LoVo (cell line): ENCODE data around the gene CRADD.
"Not testable (repeated sequence)": the region's sequence is repeated elsewhere in the genome, so short reads cannot be mapped to it uniquely, and the experiment has no call there.

Source experiments
- DNase-seq: peaks from one replicate; pipeline ENCODE4 v3.0.0-alpha.2; 2016; ENCODE audit warnings: low spot score

Gene CRADD

GRCh38 chr12:93844164-93844784 lies 167.1 kb downstream of the CRADD start:
- no peak for DNase-seq

- DNase-seq, result no peak
Observed at GRCh38 chr12:93846936-93847516, 169.9 kb downstream of the CRADD start.

- DNase-seq, result no peak
Observed at GRCh38 chr12:93847517-93848474, 170.6 kb downstream of the CRADD start.

DNA sequence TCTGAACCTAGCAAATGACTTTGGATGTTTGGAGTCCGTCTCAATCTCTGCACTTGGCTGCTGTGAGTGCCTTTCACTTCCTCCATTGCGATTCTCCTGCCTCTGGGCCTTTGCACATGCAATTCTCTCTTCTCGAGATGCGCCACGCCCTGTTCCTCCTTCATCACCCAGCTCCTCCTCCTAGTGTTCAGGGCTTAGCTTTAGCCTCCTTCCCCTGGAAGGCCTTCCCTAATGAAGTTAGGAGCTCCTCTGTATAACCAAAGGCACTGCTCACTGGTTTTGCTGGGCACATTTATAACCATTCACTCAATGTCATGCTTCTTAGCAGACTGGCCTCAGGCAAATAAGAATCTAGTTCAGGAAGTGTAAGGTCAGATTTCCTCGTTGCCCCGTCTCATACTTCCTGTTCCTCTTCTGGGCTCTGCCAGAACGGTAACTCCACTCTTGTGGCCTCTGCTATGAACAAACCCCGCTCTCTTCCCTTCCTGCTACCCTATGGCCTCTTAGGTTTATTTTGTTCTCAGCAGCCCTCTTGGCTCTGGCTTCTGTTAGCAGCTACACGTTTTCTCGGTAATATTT lies 171.4 kb downstream of the CRADD start:
- no peak for DNase-seq

- DNase-seq, result no peak
Observed at GRCh38 chr12:93849946-93850345, 172.8 kb downstream of the CRADD start.

DNA sequence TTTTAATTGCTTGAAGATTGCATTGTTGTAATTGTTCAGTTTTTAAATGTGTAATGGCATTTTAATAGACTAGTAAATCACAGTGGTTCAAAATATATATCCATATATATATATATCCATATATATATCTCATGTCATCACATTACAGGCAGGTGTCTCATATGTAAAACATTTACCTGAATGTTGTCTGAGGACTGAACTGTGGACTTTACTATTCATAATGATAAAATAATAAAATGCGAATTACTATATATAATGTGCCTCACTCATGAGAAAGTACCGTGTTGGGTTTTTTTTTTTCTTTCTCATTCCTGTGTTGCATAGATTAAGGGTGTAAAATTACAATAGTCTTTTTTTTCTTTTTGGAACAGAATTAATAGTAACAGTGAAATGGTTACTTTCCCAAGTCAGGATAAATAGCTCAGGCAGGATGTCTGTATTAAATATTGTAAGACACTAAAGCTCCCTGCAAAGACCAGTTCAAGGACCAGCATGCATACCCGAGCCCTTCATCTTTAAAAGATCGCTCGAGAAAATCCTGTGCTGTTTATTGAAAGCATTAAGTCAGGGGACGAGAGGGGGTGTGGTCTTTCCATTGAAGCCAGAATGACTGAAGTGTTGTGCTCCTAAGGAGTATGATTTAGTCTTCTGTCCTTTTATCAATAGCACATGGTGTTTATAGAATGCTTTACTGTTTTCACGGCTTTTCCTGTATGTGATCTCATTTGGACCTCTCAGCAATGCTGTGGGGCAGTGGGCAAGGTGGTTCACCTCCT lies 173.5 kb downstream of the CRADD start:
- DNase-seq, result no peak

DNA sequence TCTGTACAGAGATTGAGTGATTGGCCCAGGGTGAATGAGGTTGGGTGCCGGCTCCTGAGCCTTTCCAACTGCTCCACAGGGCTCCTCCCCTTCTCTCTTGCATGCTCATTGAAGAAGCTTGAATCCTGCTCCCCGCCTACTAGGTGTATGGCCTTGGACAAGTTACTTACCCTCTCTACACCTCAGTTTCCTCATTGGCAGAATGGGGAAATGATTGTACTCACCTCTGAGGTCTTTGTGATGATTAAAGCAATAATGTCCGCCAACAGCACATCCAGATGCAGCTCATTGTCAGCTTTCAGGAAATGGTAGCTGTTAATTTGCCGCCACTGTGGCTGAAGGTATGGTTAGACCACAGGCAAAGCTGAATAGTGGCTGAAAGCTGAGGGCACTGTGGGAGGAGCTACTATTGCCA lies 174.1 kb downstream of the CRADD start:
- no peak for DNase-seq

DNA sequence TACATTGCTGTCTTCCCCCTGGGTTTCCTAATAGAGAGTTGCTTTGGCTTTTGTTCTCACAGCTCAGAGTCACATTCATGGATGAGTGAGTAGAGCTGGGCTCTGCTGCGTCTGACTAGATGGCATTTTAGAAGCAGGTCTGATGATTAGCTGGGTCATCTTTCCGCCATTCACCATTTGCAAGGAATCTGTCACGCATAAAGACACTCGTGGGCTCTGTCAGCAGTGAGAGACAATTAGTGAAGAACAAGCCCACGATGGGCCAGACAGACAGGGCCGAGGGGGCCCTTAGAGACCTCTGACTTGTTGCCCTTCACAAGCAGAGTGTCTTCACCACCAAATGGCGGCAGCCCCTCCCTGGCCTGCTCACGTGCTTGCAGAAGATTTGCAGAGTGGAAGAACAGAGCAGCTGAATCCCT lies 175.0 kb downstream of the CRADD start:
- DNase-seq, result no peak

DNA sequence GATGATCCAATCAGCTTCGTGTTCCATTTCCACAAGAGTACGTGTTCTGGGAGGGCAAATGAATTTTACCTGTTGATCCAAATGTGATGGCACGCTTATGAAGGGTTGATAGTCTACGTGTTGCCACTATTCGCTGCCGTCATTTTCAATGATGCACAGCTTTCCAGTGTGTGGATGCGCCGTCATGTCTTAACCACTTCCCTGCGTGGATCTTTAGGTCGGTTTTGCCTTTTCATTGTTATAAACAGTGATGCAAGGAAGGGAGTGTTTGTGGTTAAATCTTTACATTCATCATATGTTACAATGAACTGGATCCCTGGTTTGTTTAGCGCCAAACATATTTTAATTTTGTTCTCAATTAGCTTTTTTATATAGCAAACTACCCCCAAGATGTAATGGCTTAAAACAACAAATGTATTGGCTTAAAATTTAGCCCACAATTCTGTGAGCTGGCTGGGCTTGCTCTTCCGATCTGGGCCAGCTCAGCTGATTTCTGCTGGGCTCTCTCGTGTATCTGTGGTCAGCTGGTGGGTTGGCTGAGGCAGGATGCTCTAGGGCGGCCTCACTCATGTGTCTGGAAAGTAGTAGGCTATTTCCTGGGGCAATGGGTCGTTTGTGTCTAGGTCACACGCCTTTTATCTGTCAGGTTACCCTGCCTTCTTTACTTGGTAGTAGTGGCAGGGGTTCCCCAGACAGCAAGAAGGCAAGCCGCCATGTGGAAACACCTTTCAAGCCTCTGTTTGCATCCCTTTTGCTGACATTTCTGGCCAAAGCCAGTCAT lies 176.7 kb downstream of the CRADD start:
- DNase-seq, result no peak

DNA sequence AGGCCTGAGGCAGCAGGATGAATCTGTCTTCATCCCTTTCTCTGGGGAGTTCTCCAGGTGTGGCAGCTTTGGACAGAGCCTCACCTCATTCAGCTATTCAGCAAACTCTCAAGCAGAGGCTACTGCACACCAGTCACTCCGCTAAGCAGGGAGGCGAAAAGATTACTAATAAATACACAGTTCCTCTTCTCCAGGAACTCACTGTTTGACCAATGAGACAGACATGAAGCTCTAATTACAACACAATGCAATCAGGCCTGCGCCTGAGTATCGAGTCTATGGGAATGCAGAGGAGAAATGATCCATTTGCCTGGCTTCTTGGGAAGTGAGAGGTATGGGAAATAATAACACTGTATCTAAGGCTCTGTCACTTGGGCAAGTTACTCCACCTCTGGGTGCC lies 178.1 kb downstream of the CRADD start:
- DNase-seq, result no peak

DNA sequence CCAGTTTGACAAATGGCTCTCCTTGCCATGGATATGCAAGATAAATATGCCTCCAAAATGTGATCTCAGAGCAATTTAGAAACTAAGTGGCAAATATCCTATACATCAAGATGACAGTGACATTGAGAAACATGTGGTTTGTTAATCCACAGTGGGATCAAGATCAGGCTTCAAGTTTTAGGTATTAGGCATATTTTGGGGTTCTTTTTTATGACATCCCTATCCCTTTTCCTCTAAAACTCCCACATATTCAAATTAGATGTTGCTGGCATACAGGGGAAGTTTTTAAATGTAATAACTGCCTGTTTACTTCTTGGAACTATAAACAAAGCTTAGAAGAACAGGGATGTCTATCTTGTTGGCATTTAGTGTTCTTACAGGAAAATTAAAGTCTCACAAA lies 179.4 kb downstream of the CRADD start:
- no peak for DNase-seq

DNA sequence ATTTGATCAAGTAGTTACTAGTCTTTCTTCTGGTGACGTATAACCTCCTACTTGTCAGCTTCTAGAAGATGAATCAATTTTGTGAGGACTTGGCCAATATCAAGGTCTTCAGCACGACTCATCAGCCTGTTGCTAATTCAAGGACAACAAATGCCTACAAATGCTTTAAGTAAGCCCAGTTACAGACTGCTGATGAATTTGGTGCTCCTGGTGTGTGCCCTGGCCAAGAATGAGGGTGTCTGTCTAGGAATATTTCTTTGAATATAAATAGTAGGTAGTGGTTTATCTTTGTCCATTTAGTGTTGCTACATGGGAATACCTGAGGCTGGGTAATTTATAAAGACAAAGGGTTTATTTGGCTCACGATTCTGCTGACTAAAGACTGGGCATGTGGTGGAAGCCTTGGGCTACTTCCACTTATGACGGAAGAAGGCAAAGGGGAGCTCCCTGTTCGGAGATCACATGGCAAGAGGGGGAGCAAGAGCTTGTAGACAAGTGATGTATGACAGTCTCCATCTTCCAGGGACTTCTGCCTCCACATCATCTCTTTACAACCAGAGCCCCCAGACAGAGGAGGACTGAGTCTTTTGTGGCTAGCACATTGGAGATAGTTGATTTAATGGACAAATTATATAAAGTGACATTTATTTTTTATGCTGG lies 180.2 kb downstream of the CRADD start:
- no peak for DNase-seq

DNA sequence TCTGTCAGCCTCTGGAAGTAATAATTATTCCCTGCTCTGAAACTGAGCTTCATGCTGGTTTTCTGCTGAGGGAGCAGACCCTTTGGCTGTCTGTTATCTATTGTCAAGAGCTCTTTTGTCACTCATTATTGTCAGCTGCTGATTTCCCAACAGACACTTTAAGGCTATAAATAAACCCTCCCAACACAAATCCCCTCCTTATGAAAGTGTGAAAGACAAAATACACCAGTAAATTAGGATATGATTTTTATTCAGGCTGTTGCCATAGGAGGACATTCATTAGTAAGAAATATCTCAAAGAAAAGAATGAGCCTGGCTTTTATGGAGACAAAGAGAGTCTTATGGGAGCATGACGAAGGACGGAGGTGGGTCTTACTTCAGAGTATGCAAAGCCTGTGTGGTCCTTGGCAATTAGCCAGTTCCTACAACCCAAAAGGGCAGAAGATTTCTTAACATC lies 180.8 kb downstream of the CRADD start:
- DNase-seq, result no peak

DNA sequence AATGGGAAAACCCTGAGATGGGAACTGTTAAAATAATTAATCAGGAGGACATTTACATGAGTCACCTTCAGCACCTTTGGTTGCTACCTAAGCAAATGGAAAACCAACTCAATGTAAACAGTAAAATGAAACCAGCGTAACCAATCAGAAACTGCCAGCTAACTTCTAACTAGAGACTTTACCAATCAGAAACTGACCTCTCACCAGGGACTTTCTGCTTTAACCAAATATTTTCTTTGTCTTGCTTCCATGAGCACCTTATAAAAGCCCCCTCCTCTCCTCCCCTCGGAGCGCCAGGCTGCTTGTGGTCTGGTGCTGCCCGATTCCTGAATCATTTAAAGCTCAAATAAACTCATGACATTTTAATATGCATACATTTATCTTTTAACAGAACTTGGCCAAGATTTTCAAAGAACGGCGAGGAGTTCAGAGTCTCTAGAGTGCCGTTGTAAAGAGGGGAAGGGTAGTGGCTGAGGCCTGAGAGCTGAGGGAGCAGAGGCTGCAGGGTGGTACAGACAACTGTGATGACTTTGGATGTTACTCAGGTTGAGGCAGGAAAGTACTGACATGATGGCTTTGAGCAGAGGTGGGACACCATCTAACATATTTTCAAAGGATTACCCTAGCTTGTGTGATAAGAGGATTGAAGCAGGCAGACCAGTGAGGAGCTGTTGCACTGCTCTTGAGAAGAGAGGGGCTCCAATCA lies 183.6 kb downstream of the CRADD start:
- no peak for DNase-seq

DNA sequence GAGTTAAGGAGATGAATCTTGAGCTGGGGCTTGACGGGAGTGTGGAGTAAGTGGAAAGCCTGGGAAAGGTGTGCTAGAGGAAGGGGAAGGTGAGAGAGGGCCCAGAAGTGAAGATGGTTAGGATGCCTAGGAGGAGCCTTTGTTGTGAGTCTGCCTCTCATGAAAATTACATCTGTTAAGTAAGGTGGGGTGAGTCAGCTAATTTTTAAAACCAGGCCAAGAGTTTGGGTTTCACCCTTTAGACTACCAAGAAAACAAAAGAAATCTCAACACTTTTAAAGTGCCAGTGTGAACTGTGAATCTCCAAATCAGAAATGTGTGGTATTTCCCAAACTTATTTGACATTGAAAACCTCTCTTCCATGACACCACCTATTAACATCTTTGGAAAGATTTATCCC lies 185.2 kb downstream of the CRADD start:
- DNase-seq, result no peak

- no peak for DNase-seq
Observed at GRCh38 chr12:93865751-93866150, 188.6 kb downstream of the CRADD start.

- no peak for DNase-seq
Observed at GRCh38 chr12:93868771-93869170, 191.6 kb downstream of the CRADD start.

- DNase-seq, result no peak
Observed at GRCh38 chr12:93870020-93870795, 193.0 kb downstream of the CRADD start.

- not testable (repeated sequence) for DNase-seq
Observed at GRCh38 chr12:93871566-93871965, 194.4 kb downstream of the CRADD start.
